Measurements from ENCODE around the gene DECR2.
A peak's percentile ranks its signal among the peaks of the same experiment; 100 is the strongest.
"Not testable (repeated sequence)": the region's sequence is repeated elsewhere in the genome, so short reads cannot be mapped to it uniquely, and the experiment has no call there.

The DECR2 gene

GRCh38 chr16:379961-380761, 21.5 kb upstream of the DECR2 start:
- DNase-seq: no peak

GRCh38 chr16:380762-381011, 21.0 kb upstream of the DECR2 start:
- no peak for DNase-seq

- no peak for DNase-seq
Measured at GRCh38 chr16:381012-381788, 20.5 kb upstream of the DECR2 start.

- peak; percentile 39 for DNase-seq
Measured at GRCh38 chr16:381789-382717, 19.6 kb upstream of the DECR2 start, which contains the start of gene PGAP6. TSS of gene PGAP6 (minus strand) at chr16:381978. CDS start at chr16:381821, 157 bp downstream.

GRCh38 chr16:383326-384051, 18.2 kb upstream of the DECR2 start:
- no peak for DNase-seq

- DNase-seq: no peak
Measured at GRCh38 chr16:386641-387156, 15.0 kb upstream of the DECR2 start.

- DNase-seq: not testable (repeated sequence)
Measured at GRCh38 chr16:387761-388666, 13.7 kb upstream of the DECR2 start.

GRCh38 chr16:389352-389751, 12.3 kb upstream of the DECR2 start:
- DNase-seq: no peak

- DNase-seq: peak; percentile 29
Measured at GRCh38 chr16:391885-392335, 9.8 kb upstream of the DECR2 start.

- no peak for DNase-seq
Measured at GRCh38 chr16:392450-393030, 9.1 kb upstream of the DECR2 start.

- DNase-seq: no peak
Measured at GRCh38 chr16:396199-396598, 5.5 kb upstream of the DECR2 start.

- no peak for DNase-seq
Measured at GRCh38 chr16:396605-397004, 5.1 kb upstream of the DECR2 start.

- peak; percentile 25 for DNase-seq
Measured at GRCh38 chr16:397135-397661, 4.5 kb upstream of the DECR2 start, which contains the start of gene NME4. TSS of gene NME4 (plus strand) at chr16:397199. CDS start at chr16:397223, 24 bp downstream.

GRCh38 chr16:397736-398332, 3.9 kb upstream of the DECR2 start:
- no peak for DNase-seq

- no peak for DNase-seq
Measured at GRCh38 chr16:398561-399339, 2.9 kb upstream of the DECR2 start.

GRCh38 chr16:399340-400019, 2.2 kb upstream of the DECR2 start:
- no peak for DNase-seq

GRCh38 chr16:400061-400591, 1.6 kb upstream of the DECR2 start:
- DNase-seq: no peak

GRCh38 chr16:404971-405486, 3.3 kb downstream of the DECR2 start:
- no peak for DNase-seq
